Activated naive CD4-positive, alpha-beta T cell treated with anti-CD3 and anti-CD28 coated beads, Interleukin-2, amount 50 U/mL, for 24 hours (primary cell): ENCODE measurements around the gene CLPTM1.
"Not testable (repeated sequence)": the region's sequence is repeated elsewhere in the genome, so short reads cannot be mapped to it uniquely, and the experiment has no call there.

Experiments
- H3K27ac Mint-ChIP-seq: one replicate; pipeline ENCODE4 v1.8.0; 2021; ENCODE audit warnings: mild to moderate bottlenecking, mixed read lengths
- H3K27me3 Mint-ChIP-seq: one replicate; pipeline ENCODE4 v1.8.0; 2021; ENCODE audit warnings: mixed read lengths
- H3K36me3 Mint-ChIP-seq: one replicate; pipeline ENCODE4 v1.8.0; 2021; ENCODE audit warnings: mixed read lengths
- H3K4me1 Mint-ChIP-seq: one replicate; pipeline ENCODE4 v1.8.0; 2021; ENCODE audit warnings: mixed read lengths
- H3K4me3 Mint-ChIP-seq: one replicate; pipeline ENCODE4 v1.8.0; 2021; ENCODE audit warnings: mild to moderate bottlenecking, mixed read lengths
- H3K9me3 Mint-ChIP-seq: one replicate; pipeline ENCODE4 v1.8.0; 2021; ENCODE audit warnings: mixed read lengths

CLPTM1 gene

GRCh38 chr19:44988896-44989556 is 33.8 kb downstream of the CLPTM1 start:
- H3K27me3 Mint-ChIP-seq, result no peaks in the 10 kb centered on the region
- H3K9me3 Mint-ChIP-seq, result no peaks in the 10 kb centered on the region
- peaks cover 3% of the 10 kb centered on the region for H3K36me3 Mint-ChIP-seq
- H3K4me3 Mint-ChIP-seq, result no peak overlapping the region
- peak overlapping the region; percentile 47 for H3K27ac Mint-ChIP-seq
- H3K4me1 Mint-ChIP-seq, result peaks cover 4% of the 10 kb centered on the region

- H3K4me3 Mint-ChIP-seq, result no peak overlapping the region
- H3K36me3 Mint-ChIP-seq, result peaks cover 3% of the 10 kb centered on the region
- H3K27ac Mint-ChIP-seq, result no peak overlapping the region
- peaks cover 4% of the 10 kb centered on the region for H3K4me1 Mint-ChIP-seq
- H3K27me3 Mint-ChIP-seq, result no peaks in the 10 kb centered on the region
- H3K9me3 Mint-ChIP-seq, result no peaks in the 10 kb centered on the region
These were observed 35.3 kb downstream of the CLPTM1 start for GRCh38 chr19:44990459-44990858.

- H3K9me3 Mint-ChIP-seq, result no peaks in the 10 kb centered on the region
- H3K36me3 Mint-ChIP-seq, result peaks cover 3% of the 10 kb centered on the region
- no peak overlapping the region for H3K27ac Mint-ChIP-seq
- no peak overlapping the region for H3K4me3 Mint-ChIP-seq
- peaks cover 4% of the 10 kb centered on the region for H3K4me1 Mint-ChIP-seq
- no peaks in the 10 kb centered on the region for H3K27me3 Mint-ChIP-seq
These were observed 35.8 kb downstream of the CLPTM1 start for GRCh38 chr19:44990966-44991365.

- no peaks in the 10 kb centered on the region for H3K27me3 Mint-ChIP-seq
- peaks cover 3% of the 10 kb centered on the region for H3K36me3 Mint-ChIP-seq
- no peak overlapping the region for H3K27ac Mint-ChIP-seq
- no peaks in the 10 kb centered on the region for H3K9me3 Mint-ChIP-seq
- peaks cover 4% of the 10 kb centered on the region for H3K4me1 Mint-ChIP-seq
- H3K4me3 Mint-ChIP-seq, result no peak overlapping the region
These were observed 37.4 kb downstream of the CLPTM1 start for GRCh38 chr19:44992336-44993163.

GRCh38 chr19:44993526-44993925 is 38.3 kb downstream of the CLPTM1 start:
- peaks cover 3% of the 10 kb centered on the region for H3K36me3 Mint-ChIP-seq
- H3K27me3 Mint-ChIP-seq, result no peaks in the 10 kb centered on the region
- no peak overlapping the region for H3K27ac Mint-ChIP-seq
- peaks cover 4% of the 10 kb centered on the region for H3K4me1 Mint-ChIP-seq
- H3K4me3 Mint-ChIP-seq, result no peak overlapping the region
- H3K9me3 Mint-ChIP-seq, result no peaks in the 10 kb centered on the region

GRCh38 chr19:44993926-44994537 is 38.9 kb downstream of the CLPTM1 start:
- no peak overlapping the region for H3K27ac Mint-ChIP-seq
- H3K27me3 Mint-ChIP-seq, result no peaks in the 10 kb centered on the region
- H3K36me3 Mint-ChIP-seq, result peaks cover 2% of the 10 kb centered on the region
- no peaks in the 10 kb centered on the region for H3K9me3 Mint-ChIP-seq
- H3K4me1 Mint-ChIP-seq, result peaks cover 2% of the 10 kb centered on the region
- no peak overlapping the region for H3K4me3 Mint-ChIP-seq

- peaks cover 14% of the 10 kb centered on the region for H3K4me1 Mint-ChIP-seq
- H3K4me3 Mint-ChIP-seq, result no peak overlapping the region
- peak overlapping the region; percentile 2 for H3K27ac Mint-ChIP-seq
- H3K36me3 Mint-ChIP-seq, result peaks cover 4% of the 10 kb centered on the region
- no peaks in the 10 kb centered on the region for H3K9me3 Mint-ChIP-seq
- no peaks in the 10 kb centered on the region for H3K27me3 Mint-ChIP-seq
These were observed 42.8 kb downstream of the CLPTM1 start for GRCh38 chr19:44998025-44998424.

- peak overlapping the region; percentile 71 for H3K27ac Mint-ChIP-seq
- H3K4me3 Mint-ChIP-seq, result not testable (repeated sequence)
These were observed 44.1 kb downstream of the CLPTM1 start for GRCh38 chr19:44999131-44999925.

GRCh38 chr19:45000665-45001064 is 45.5 kb downstream of the CLPTM1 start:
- peaks cover 14% of the 10 kb centered on the region for H3K4me1 Mint-ChIP-seq
- H3K9me3 Mint-ChIP-seq, H3K27me3 Mint-ChIP-seq, H3K36me3 Mint-ChIP-seq: not testable (repeated sequence)
- H3K4me3 Mint-ChIP-seq, result peak overlapping the region; percentile 64
- peak overlapping the region; percentile 72 for H3K27ac Mint-ChIP-seq

More at GRCh38 chr19:44999131-44999925, 44.1 kb downstream of the CLPTM1 start:
- H3K9me3 Mint-ChIP-seq, H3K27me3 Mint-ChIP-seq, H3K36me3 Mint-ChIP-seq: not testable (repeated sequence)
- H3K4me1 Mint-ChIP-seq, result peaks cover 14% of the 10 kb centered on the region

GRCh38 chr19:45001087-45001739 is 46.0 kb downstream of the CLPTM1 start, which contains the start of gene RELB:
Gene RELB (plus strand): TSS chr19:45001464. CDS start chr19:45001580, 116 bp downstream.
- no peaks in the 10 kb centered on the region for H3K9me3 Mint-ChIP-seq
- H3K27ac Mint-ChIP-seq, result peak within 1 kb of the TSS; percentile 99
- H3K4me3 Mint-ChIP-seq, result peak within 1 kb of the TSS; percentile 96
- peaks cover 6% of the 10 kb centered on the region for H3K36me3 Mint-ChIP-seq
- H3K27me3 Mint-ChIP-seq, result no peaks in the 10 kb centered on the region
- H3K4me1 Mint-ChIP-seq, result peaks cover 14% of the 10 kb centered on the region

GRCh38 chr19:45003485-45003884 is 48.3 kb downstream of the CLPTM1 start:
- Mint-ChIP-seq H3K27ac (no peak overlapping the region), H3K27me3 (no peaks in the 10 kb centered on the region), H3K4me3 (peak overlapping the region; percentile 55), H3K9me3 (no peaks in the 10 kb centered on the region), H3K36me3 (peaks cover 10% of the 10 kb centered on the region), H3K4me1 (peaks cover 18% of the 10 kb centered on the region)

- H3K27me3 Mint-ChIP-seq, result no peaks in the 10 kb centered on the region
- H3K4me1 Mint-ChIP-seq, result peaks cover 13% of the 10 kb centered on the region
- no peaks in the 10 kb centered on the region for H3K9me3 Mint-ChIP-seq
- no peak overlapping the region for H3K4me3 Mint-ChIP-seq
- peaks cover 15% of the 10 kb centered on the region for H3K36me3 Mint-ChIP-seq
- no peak overlapping the region for H3K27ac Mint-ChIP-seq
These were observed 50.6 kb downstream of the CLPTM1 start for GRCh38 chr19:45005787-45006186.

GRCh38 chr19:45008552-45008951 is 53.4 kb downstream of the CLPTM1 start:
- no peak overlapping the region for H3K4me3 Mint-ChIP-seq
- H3K9me3 Mint-ChIP-seq, result no peaks in the 10 kb centered on the region
- no peak overlapping the region for H3K27ac Mint-ChIP-seq
- H3K27me3 Mint-ChIP-seq, result no peaks in the 10 kb centered on the region
- H3K36me3 Mint-ChIP-seq, result peaks cover 11% of the 10 kb centered on the region
- peaks cover 4% of the 10 kb centered on the region for H3K4me1 Mint-ChIP-seq

GRCh38 chr19:45009625-45010255 is 54.6 kb downstream of the CLPTM1 start:
- Mint-ChIP-seq H3K9me3 (no peaks in the 10 kb centered on the region), H3K4me1 (peaks cover 4% of the 10 kb centered on the region), H3K27ac (peak overlapping the region; percentile 6), H3K36me3 (peaks cover 11% of the 10 kb centered on the region), H3K27me3 (no peaks in the 10 kb centered on the region), H3K4me3 (no peak overlapping the region)
